Measurements from ENCODE around the gene NUDT6.

GRCh38 chr4:122903766-122904288 is 18.6 kb downstream of the NUDT6 start:
- TF ChIP-seq CTCF (IDR thresholded peaks at IDR 0.05) = no peak
- TF ChIP-seq EP300 (IDR thresholded peaks at IDR 0.05) = no peak
- TF ChIP-seq POLR2AphosphoS5 (IDR thresholded peaks at IDR 0.05) = no peak

All from gastroesophageal sphincter (tissue), 3 donors.